Activated CD4-positive, CD25-positive, alpha-beta regulatory T cell treated with anti-CD3 and anti-CD28 coated beads, Interleukin-2, amount 50 U/mL, for 16 hours (primary cell): Measurements from ENCODE around the gene RAP1GDS1.

ENCODE experiments used
- DNase-seq: peaks from one replicate; pipeline ENCODE4 v3.0.0-alpha.2; 2020; ENCODE audit warnings: low read depth, low spot score

Gene RAP1GDS1

DNA sequence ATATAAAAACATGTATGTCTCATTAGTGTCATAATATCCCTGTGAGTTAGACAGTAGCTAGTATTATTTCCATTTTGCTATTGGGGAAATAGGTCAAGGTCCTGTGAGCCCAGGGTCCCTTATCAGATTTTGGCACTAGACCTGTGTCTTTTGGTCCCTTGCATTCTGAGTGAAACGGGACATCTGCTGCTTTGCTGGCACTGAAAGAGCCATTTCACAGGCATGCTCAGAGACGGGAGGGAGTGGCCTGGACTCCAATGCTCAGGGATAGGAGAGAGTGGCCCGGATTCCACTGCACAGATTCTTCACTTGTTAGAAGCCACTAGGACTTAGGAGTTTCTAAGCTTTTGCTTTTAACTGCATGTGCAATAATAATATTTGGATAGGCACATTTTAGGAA is 220.0 kb downstream of the RAP1GDS1 start:
- no peak for DNase-seq

DNA sequence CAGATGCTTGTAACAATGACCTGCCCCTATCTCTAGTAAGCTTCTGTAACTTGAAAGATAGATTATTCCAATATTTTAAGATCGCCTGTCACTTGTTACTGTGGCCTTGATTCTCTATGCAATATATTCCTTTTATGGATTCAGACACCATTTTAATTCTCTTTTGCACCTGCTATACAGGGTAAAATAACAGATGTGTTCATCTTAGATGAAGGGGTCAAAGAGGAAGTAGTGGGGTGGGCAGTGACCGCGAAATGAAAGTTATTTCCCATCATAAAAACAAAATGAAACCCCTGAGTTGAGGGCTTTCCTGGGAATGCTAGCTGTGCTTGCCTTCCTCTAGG is 221.3 kb downstream of the RAP1GDS1 start:
- no peak for DNase-seq

DNA sequence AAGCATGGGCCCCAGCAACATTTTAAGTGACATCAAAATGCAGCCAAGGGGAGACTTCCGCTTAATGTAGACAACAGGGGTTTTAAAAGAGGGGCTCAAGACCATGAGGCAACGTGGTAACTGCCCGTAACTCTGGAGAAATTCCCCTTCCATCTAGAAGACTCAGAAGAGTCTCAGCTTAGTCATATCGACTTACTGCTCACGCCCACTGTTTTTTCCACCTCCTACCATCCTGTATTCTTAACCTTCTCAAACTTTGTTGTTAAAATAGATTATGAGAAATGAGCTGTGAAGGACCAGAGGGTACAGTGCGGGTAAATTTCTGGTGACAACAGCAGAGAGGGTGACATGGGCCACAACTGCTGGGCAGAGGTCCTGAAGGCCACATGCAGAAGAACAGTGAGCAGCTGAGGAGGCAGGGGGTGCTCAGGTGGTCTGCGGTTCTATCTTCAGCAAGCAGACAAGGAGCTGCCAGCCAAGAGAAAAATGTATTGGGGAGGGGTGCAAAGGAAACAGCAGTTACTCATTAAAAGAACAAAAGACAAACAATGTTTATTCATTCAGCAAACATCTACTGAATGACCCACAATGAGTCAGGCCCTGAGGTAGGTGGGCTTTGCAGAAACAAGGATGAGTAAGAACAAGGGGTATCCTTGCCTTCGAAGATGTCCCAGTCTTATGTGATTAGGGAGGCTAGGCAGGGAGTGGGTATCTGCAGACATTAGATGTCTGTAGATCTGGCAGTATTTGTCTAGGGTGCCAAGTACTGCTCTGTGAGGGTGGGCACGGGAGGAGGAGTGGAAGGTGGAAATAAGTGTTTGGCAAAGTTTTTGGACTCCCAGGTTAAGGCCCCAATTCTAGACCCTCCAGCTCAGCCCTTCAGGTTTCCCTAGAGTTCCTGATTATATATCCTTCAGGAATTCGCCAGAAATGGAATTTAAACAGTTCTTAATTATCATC is 221.9 kb downstream of the RAP1GDS1 start:
- DNase-seq = no peak

DNA sequence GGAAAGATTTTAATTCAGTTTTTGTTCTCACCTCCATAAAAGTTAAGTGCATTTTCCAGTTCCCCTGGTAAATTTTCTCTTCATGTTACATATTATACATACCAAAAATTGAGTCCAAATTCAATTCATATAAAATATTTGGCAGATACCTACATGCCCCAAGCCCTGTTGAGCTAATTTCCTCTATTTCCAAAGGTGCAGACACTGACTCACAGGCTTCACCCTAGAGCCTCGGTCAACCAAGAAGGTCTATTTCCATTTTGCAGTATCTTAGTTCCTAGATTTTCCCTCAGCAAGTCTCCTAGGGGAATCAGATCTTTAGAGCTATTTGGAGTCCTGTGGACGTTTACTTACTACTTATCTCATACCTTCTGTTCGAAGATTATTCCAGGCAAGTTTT is 222.8 kb downstream of the RAP1GDS1 start:
- DNase-seq = no peak

DNA sequence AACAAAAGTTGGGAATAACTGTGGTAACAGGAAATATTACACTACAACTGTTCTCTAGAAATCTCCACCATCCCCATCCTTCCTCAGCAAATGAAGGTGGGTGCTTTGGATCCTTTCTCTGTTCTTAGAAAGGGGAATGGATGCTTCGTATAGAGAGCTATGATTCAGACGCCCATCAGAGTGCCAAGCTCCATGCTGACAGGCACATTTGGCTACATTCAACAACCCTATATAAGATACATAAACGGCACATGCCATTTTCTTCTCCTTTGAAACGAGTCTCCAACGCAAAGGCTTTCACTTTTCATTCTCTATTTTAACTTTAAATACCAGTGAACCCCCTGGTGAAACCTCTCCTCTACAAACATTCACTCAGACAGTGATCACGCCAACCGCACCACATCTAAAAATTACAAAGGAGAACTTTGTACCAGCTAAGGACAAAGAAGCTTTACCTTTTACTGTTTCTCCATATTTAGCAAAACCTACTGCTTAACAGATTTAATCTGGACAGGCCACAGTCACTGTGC is 224.7 kb downstream of the RAP1GDS1 start:
- no peak for DNase-seq

DNA sequence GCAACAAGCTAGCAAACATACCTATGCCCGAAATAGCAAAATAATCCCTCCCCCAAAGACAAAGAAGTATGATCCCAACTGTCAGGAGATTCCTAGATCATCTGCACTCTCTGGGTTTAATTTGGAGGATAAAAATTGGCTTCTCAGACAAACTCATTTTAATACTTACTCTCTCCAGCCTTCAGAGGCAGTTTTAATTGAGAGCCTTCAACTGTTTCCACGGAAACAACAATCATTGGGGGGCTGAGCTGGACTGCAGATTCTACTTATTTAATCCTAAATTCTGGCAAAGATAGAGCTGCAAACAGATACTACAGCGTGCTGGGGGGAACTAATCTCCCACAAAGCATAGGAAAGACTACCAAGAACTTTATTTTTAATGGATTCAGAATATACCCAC is 229.1 kb downstream of the RAP1GDS1 start:
- no peak for DNase-seq

DNA sequence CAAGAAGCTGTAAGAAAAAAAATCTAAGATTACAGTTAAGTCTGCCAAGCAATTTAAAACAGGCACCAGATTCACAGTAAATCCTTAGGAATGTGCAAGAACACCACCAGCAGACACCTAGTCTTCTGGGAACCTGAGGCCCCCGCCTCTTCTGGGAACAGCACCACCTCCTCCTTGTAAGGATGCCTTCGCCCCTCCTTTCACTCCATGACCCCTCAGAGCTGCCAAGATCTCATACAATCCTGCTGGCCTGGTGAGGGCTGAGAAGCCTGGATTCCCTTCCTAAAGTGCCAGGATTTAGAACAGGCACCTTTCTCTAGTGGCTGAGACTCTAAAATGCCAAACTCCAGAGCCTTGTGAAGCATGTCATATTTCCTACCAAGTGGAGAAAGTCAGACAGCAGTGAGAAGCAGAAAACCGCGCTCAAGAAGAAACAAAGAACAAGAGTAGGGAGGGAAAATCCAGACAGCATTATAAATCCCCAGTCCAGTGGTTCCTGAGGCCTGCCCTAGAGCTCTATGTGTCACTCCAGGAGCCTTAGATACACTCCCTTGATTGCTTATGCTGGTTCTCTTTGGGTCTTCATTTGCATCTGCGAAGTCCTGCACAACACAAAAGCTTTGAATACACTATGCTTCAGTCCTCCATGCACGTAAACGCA is 230.8 kb downstream of the RAP1GDS1 start:
- no peak for DNase-seq

DNA sequence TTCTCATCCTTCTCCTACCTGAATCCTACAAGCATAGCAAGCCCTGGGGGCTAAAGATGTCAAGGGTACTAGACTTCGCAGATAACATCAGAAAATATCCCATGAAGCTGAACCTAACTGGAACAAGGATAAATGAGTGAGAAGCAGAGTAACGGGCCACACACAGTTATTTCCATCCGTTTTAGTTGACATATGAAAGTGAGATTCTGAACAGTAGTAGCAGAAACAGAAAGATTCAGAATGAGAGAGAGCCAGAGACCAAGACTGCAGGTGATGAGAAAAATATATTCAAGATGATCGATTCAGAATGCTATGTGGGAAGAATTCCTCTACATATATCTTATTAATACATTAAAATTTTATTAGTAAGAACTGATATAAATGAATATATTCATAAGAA is 232.1 kb downstream of the RAP1GDS1 start:
- DNase-seq = no peak
